Tibial nerve (tissue), 4 donors: Measurements from ENCODE around the gene STAM.

Experiments
- CTCF ChIP-seq, 5 experiments: fragments of 200-600 bp in 3 of 5; fragments of 450-650 bp in 2 of 5; sonication (generic) in 3 of 5; IDR thresholded peaks; one replicate each; pipeline ENCODE4 v1.5.1; 2016 to 2019; ENCODE audit warnings: antibody characterized with exemption in 5 of 5, mild to moderate bottlenecking in 3 of 5, moderate library complexity in 2 of 5
- EP300 ChIP-seq, 2 donors: sonication (generic); formaldehyde crosslinking; IDR thresholded peaks; one replicate each; pipeline ENCODE4 v1.6.1; 2017; ENCODE audit warnings: antibody characterized with exemption in 2 of 2, mild to moderate bottlenecking in 1 of 2
- POLR2A ChIP-seq, 2 donors: fragments of 450-650 bp; IDR thresholded peaks; one replicate each; pipeline ENCODE4 v1.6.1; 2017; ENCODE audit warnings: antibody characterized with exemption in 2 of 2, mild to moderate bottlenecking in 2 of 2, moderate library complexity in 2 of 2

GRCh38 chr10:17626656-17627055, 17.3 kb upstream of the STAM start:
- TF ChIP-seq CTCF (IDR thresholded peaks at IDR 0.05) (no peak), POLR2A (IDR thresholded peaks at IDR 0.05) (no peak), EP300 (IDR thresholded peaks at IDR 0.05) (no peak)
